ENCODE results near the gene PTPRG.

PTPRG gene

GRCh38 chr3:61649381-61650170 is 88.2 kb downstream of the PTPRG start:
- Histone ChIP-seq H3K9ac (ENCODE audit: low read length) (no peak overlapping the region), H3K36me3 (ENCODE audit: control insufficient read depth, insufficient read depth, low read length) (no peaks in the 10 kb centered on the region), H3K27me3 (ENCODE audit: control insufficient read depth, insufficient read depth, low read length) (no peaks in the 10 kb centered on the region), H3K4me3 (ENCODE audit: low read length) (no peak overlapping the region), H3K9me3 (ENCODE audit: control insufficient read depth, low read length) (no peaks in the 10 kb centered on the region), H3K4me1 (ENCODE audit: control insufficient read depth, insufficient read depth, low read length) (peaks cover 7% of the 10 kb centered on the region)

- Histone ChIP-seq H3K9ac (ENCODE audit: low read length) (no peak overlapping the region), H3K27me3 (ENCODE audit: control insufficient read depth, insufficient read depth, low read length) (no peaks in the 10 kb centered on the region), H3K4me1 (ENCODE audit: control insufficient read depth, insufficient read depth, low read length) (peaks cover 3% of the 10 kb centered on the region), H3K9me3 (ENCODE audit: control insufficient read depth, low read length) (no peaks in the 10 kb centered on the region), H3K36me3 (ENCODE audit: control insufficient read depth, insufficient read depth, low read length) (no peaks in the 10 kb centered on the region), H3K4me3 (ENCODE audit: low read length) (no peak overlapping the region)
Observed at GRCh38 chr3:61650276-61650675, 88.9 kb downstream of the PTPRG start.

- no peaks in the 10 kb centered on the region for H3K36me3 ChIP-seq (ENCODE audit: control insufficient read depth, insufficient read depth, low read length)
- H3K4me1 ChIP-seq (ENCODE audit: control insufficient read depth, insufficient read depth, low read length): no peaks in the 10 kb centered on the region
- H3K9ac ChIP-seq (ENCODE audit: low read length): no peak overlapping the region
Observed at GRCh38 chr3:61650719-61651410, 89.5 kb downstream of the PTPRG start.

GRCh38 chr3:61657689-61658088 is 96.3 kb downstream of the PTPRG start:
- H3K36me3 ChIP-seq (ENCODE audit: control insufficient read depth, insufficient read depth, low read length): no peaks in the 10 kb centered on the region
- no peak overlapping the region for H3K4me3 ChIP-seq (ENCODE audit: low read length)
- H3K27me3 ChIP-seq (ENCODE audit: control insufficient read depth, insufficient read depth, low read length): no peaks in the 10 kb centered on the region
- no peaks in the 10 kb centered on the region for H3K9me3 ChIP-seq (ENCODE audit: control insufficient read depth, low read length)
- no peaks in the 10 kb centered on the region for H3K4me1 ChIP-seq (ENCODE audit: control insufficient read depth, insufficient read depth, low read length)
- H3K9ac ChIP-seq (ENCODE audit: low read length): no peak overlapping the region

More at GRCh38 chr3:61650719-61651410, 89.5 kb downstream of the PTPRG start:
- H3K27me3 ChIP-seq (ENCODE audit: control insufficient read depth, insufficient read depth, low read length): no peaks in the 10 kb centered on the region
- H3K9me3 ChIP-seq (ENCODE audit: control insufficient read depth, low read length): no peaks in the 10 kb centered on the region
- H3K4me3 ChIP-seq (ENCODE audit: low read length): no peak overlapping the region

GRCh38 chr3:61662861-61663260 is 101.5 kb downstream of the PTPRG start:
- Histone ChIP-seq H3K9me3 (ENCODE audit: control insufficient read depth, low read length) (no peaks in the 10 kb centered on the region), H3K9ac (ENCODE audit: low read length) (no peak overlapping the region), H3K4me3 (ENCODE audit: low read length) (no peak overlapping the region), H3K4me1 (ENCODE audit: control insufficient read depth, insufficient read depth, low read length) (no peaks in the 10 kb centered on the region), H3K36me3 (ENCODE audit: control insufficient read depth, insufficient read depth, low read length) (no peaks in the 10 kb centered on the region), H3K27me3 (ENCODE audit: control insufficient read depth, insufficient read depth, low read length) (no peaks in the 10 kb centered on the region)

- Histone ChIP-seq H3K27me3 (ENCODE audit: control insufficient read depth, insufficient read depth, low read length) (no peaks in the 10 kb centered on the region), H3K9me3 (ENCODE audit: control insufficient read depth, low read length) (no peaks in the 10 kb centered on the region), H3K4me1 (ENCODE audit: control insufficient read depth, insufficient read depth, low read length) (no peaks in the 10 kb centered on the region), H3K36me3 (ENCODE audit: control insufficient read depth, insufficient read depth, low read length) (no peaks in the 10 kb centered on the region), H3K4me3 (ENCODE audit: low read length) (no peak overlapping the region), H3K9ac (ENCODE audit: low read length) (no peak overlapping the region)
Observed at GRCh38 chr3:61663356-61664104, 102.2 kb downstream of the PTPRG start.

- Histone ChIP-seq H3K27me3 (ENCODE audit: control insufficient read depth, insufficient read depth, low read length) (no peaks in the 10 kb centered on the region), H3K4me3 (ENCODE audit: low read length) (no peak overlapping the region), H3K36me3 (ENCODE audit: control insufficient read depth, insufficient read depth, low read length) (no peaks in the 10 kb centered on the region), H3K9me3 (ENCODE audit: control insufficient read depth, low read length) (no peaks in the 10 kb centered on the region), H3K9ac (ENCODE audit: low read length) (no peak overlapping the region), H3K4me1 (ENCODE audit: control insufficient read depth, insufficient read depth, low read length) (no peaks in the 10 kb centered on the region)
Observed at GRCh38 chr3:61664105-61664482, 102.7 kb downstream of the PTPRG start.

GRCh38 chr3:61665121-61665520 is 103.8 kb downstream of the PTPRG start:
- no peak overlapping the region for H3K9ac ChIP-seq (ENCODE audit: low read length)

GRCh38 chr3:61665987-61666386 is 104.6 kb downstream of the PTPRG start:
- Histone ChIP-seq H3K9me3 (ENCODE audit: control insufficient read depth, low read length) (no peaks in the 10 kb centered on the region), H3K27me3 (ENCODE audit: control insufficient read depth, insufficient read depth, low read length) (no peaks in the 10 kb centered on the region), H3K36me3 (ENCODE audit: control insufficient read depth, insufficient read depth, low read length) (no peaks in the 10 kb centered on the region), H3K9ac (ENCODE audit: low read length) (no peak overlapping the region), H3K4me3 (ENCODE audit: low read length) (no peak overlapping the region), H3K4me1 (ENCODE audit: control insufficient read depth, insufficient read depth, low read length) (no peaks in the 10 kb centered on the region)

More at GRCh38 chr3:61665121-61665520, 103.8 kb downstream of the PTPRG start:
- no peaks in the 10 kb centered on the region for H3K36me3 ChIP-seq (ENCODE audit: control insufficient read depth, insufficient read depth, low read length)
- no peak overlapping the region for H3K4me3 ChIP-seq (ENCODE audit: low read length)
- H3K4me1 ChIP-seq (ENCODE audit: control insufficient read depth, insufficient read depth, low read length): no peaks in the 10 kb centered on the region
- no peaks in the 10 kb centered on the region for H3K9me3 ChIP-seq (ENCODE audit: control insufficient read depth, low read length)
- no peaks in the 10 kb centered on the region for H3K27me3 ChIP-seq (ENCODE audit: control insufficient read depth, insufficient read depth, low read length)

GRCh38 chr3:61666615-61667330 is 105.4 kb downstream of the PTPRG start:
- H3K9ac ChIP-seq (ENCODE audit: low read length): no peak overlapping the region
- no peaks in the 10 kb centered on the region for H3K27me3 ChIP-seq (ENCODE audit: control insufficient read depth, insufficient read depth, low read length)
- H3K9me3 ChIP-seq (ENCODE audit: control insufficient read depth, low read length): no peaks in the 10 kb centered on the region
- no peaks in the 10 kb centered on the region for H3K4me1 ChIP-seq (ENCODE audit: control insufficient read depth, insufficient read depth, low read length)
- H3K36me3 ChIP-seq (ENCODE audit: control insufficient read depth, insufficient read depth, low read length): no peaks in the 10 kb centered on the region
- no peak overlapping the region for H3K4me3 ChIP-seq (ENCODE audit: low read length)

- Histone ChIP-seq H3K4me1 (ENCODE audit: control insufficient read depth, insufficient read depth, low read length) (no peaks in the 10 kb centered on the region), H3K36me3 (ENCODE audit: control insufficient read depth, insufficient read depth, low read length) (no peaks in the 10 kb centered on the region)
Observed at GRCh38 chr3:61667383-61667782, 106.0 kb downstream of the PTPRG start.

More at GRCh38 chr3:61667383-61667782, 106.0 kb downstream of the PTPRG start:
- Histone ChIP-seq H3K27me3 (ENCODE audit: control insufficient read depth, insufficient read depth, low read length) (no peaks in the 10 kb centered on the region), H3K4me3 (ENCODE audit: low read length) (no peak overlapping the region), H3K9ac (ENCODE audit: low read length) (no peak overlapping the region), H3K9me3 (ENCODE audit: control insufficient read depth, low read length) (no peaks in the 10 kb centered on the region)

Data from mucosa of stomach (tissue), 1 donor.